HL-60/S4 treated with retinoic acid at 250 ng/mL for 4 days and 3 days (cell line): ENCODE data around the gene HERC4.
"Not testable (repeated sequence)": the region's sequence is repeated elsewhere in the genome, so short reads cannot be mapped to it uniquely, and the experiment has no call there.

Experiments
- in situ Hi-C: fragments of 300-500 bp; cut with MboI; formaldehyde crosslinking; loops from 2 replicates; pipeline ENCODE4 v1.7.0; 2022; ENCODE audit warnings: low sequenced_read_pairs

The HERC4 gene

DNA sequence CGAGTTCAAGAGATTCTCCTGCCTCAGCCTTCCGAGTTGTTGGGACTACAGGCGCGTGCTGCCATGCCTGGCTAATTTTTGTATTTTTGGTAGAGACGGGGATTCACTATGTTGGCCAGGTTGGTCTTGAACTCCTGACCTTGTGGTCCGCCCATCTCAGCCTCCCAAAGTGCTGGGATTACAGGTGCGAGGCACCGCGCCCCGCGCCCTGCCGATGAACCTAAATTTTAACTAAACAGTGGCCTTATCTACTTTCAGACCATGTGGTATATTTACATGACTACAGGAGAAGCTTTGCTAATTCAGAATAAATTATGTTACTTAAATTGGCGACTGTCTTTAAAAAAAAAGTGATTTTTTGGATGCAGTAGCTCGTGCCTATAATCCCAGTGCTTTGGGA is 181.4 kb downstream of the HERC4 start:
- in situ Hi-C loops, result no loop called here

DNA sequence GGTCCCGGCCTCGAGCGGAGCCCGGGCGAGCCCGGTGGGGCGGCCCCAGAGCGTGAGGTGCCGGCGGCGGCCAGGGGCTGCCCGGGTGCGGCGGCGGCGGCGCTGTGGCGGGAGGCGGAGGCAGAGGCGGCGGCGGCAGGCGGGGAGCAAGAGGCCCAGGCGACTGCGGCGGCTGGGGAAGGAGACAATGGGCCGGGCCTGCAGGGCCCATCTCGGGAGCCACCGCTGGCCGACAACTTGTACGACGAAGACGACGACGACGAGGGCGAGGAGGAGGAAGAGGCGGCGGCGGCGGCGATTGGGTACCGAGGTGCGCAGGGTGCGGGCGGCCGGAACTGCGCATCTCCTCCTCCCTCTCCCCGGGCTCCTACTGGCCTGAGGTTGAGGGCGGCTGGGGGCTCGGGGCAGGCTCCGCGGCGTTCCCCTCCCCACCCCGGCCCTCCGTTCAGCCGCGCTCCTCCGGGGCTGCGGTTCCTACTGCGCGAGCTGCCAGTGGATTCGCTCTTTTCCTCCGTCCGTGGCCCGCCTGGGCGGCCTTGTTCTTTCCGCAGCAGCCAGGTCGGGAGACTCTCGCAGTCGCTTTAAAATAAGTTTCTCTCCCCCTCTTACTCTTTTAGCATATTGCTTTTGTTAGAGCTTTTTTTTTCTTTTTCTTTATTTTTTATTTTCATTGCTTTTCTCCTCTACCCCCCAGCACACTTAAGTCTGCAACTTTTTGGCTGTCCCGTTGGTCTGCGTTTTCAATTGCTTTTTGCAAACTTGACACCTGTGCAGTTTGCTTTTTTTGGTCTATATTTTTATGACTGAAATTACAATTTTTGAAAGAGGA is 190.0 kb downstream of the HERC4 start:
- in situ Hi-C loops, result no loop called here

DNA sequence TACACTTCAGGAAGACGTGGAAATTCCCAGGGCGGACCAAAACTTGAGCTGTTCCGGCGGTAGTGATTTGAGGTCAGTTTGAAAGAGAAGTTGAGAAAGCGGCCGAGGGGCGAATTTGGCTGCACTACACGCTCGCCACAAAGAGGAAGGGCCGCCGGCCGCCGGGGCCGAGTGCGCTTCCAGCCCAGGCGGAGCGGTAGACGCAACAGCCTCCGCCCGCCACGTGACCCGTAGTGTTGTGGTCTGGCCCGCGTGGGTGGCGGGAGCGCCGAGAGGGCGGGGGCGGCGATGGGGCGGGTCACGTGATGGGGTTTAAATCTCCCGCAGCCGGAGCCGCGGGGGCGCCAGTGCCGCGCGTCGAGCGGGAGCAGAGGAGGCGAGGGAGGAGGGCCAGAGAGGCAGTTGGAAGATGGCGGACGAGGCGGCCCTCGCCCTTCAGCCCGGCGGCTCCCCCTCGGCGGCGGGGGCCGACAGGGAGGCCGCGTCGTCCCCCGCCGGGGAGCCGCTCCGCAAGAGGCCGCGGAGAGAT is 190.7 kb downstream of the HERC4 start, which contains the start of gene SIRT1:
Gene SIRT1, plus strand, starts transcription at position 344 of the 529 bp plus-strand sequence. Its CDS starts 66 bp downstream, at position 410.
- in situ Hi-C loops, result no loop called here

DNA sequence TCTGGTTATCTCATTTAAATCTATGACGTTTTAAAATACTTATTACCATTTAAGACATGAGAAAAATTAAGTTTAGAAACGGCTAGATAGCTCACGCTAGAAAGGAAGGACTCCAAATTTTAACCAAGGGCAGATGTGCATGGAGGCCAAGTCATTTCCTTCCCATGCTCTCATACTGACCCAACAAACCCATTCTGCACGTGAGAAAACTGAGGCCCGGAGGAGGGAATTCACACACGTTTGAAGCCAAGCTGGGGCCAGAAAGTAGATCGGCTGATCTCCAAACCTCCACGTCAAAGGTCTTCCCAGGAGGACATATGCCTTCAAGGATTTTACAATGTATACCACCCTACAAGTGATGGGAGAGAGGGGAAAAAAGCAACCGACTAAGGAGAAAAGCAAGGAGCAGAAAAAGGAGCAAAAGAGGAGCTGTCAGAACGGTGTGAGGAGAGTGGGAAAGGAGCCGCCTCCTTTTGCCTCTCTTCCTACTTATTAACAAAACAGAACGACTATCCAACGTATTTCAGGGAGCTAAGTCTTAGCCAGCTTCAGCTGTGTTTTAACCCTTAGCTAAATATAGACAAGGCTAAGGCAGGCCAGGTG is 191.3 kb downstream of the HERC4 start:
- in situ Hi-C loops, result no loop called here

DNA sequence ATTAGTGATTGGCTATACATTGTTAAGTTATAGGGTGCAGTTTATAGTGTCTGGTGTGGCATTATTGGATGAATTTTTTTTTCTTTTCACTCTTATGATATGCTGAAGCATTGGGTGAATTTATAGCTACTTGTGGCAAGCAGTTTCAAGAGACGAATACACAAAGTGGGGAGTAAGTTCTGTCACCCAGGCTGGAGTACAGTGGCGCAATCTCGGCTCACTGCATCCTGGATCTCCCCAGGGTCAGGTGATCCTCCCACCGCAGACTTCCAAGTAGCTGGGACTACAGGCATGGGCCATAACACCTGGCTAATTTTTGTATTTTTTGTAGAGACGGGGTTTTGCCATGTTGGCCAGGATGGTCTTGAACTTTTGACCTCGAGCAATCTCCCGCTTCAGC is 196.9 kb downstream of the HERC4 start:
- in situ Hi-C loops, result no loop called here

DNA sequence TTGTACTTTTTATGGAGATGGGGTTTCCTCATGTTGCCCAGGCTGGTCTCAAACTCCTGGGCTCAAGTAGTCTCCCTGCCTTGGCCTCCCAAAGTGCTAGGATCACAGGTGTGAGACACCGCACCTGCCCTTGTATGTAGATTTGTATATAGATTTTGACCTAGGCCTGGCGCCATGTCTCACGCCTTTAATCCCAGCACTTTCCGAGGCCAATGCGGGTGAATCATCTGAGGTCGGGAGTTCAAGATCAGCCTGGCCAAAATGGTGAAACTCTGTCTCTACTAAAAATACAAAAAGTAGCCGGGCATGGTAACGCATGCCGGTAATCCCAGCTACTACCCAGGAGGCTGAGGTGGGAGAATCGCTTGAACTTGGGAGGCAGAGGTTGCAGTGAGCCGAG is 197.7 kb downstream of the HERC4 start:
- in situ Hi-C loops, result not testable (repeated sequence)

DNA sequence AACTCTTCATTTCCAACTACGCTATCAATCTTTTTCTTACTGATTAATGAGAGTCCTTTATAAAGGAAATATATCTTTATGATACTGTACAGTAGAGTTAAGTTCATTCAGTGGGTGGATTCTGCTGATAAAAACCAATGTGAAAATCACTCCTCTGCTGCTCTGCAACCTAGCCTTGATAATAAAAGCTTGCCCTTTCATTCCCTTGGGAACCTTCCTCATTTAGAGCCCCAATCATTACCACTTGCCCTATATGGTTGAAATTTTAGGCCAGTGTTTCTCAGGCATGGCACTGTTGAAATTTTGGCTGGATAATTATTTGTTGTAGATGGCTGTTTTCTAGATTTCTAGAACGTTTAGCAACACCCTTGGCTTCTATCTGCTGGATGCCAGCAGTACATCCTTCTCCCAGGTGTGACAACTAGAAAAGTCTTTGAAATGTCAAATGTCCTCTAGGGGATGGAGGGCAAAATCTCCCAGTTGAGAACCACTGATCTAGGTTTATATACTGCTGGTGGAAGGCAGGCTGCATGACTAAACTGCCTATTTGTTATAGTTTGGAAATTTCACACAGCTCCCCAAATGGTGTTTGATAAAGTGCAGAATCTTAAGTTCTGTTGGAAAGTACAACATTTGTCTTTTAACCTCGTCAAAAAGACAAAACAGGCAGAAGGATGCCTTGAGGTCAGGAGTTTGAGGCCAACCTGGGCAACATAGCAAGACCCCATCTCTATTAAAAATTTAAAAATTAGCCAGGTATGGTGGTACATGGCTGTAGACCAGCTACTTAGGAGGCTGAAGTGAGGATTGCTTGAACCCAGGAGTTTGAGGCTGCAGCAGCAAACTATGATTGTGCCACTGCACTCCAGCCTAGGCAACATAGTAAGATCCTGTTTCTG is 199.5 kb downstream of the HERC4 start:
- in situ Hi-C loops, result no loop called here
